ENCODE measurements around the gene EPC1.

DNA sequence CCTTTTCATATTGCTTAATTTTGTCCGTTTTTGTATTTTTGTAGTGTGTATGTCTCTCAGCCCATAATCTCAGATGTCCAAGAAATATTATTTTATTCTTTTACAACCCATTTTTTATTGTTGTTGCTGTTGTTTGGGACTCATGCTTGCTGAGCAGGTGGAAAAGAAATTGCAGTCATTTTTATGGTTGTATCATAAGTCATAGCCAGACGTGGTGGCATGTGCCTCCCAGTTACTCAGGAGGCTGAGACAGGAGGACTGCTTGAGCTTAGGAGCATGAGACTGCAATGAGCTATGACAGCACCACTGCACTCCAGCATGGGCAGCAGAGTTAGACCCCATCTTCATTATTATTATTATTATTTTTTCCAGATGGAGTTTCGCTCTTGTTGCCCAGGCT, 117.8 kb downstream of the EPC1 start:
- TF ChIP-seq CTCF (IDR thresholded peaks at IDR 0.05 in 2 of 3, conservative IDR thresholded peaks at IDR 0.05 in 1 of 3; ENCODE audit: insufficient read depth in 2 of 3, low read depth in 1 of 3, low read length in 3 of 3) (no peak), PURB (CRISPR knock-in tag; IDR thresholded peaks at IDR 0.05; ENCODE audit: low read depth) (no peak), ZNF384 (IDR thresholded peaks at IDR 0.05; ENCODE audit: low read depth, low read length) (no peak)

Data from K562 (cell line).